GM08714 (cell line): ENCODE results near the gene CEP131.

Experiments
- H3K4me3 ChIP-seq: fragments of 200-500 bp; sonication (Bioruptor generic); 2 replicates; pipeline ENCODE4 v1.5.1; 2014; ENCODE audit warnings: mild to moderate bottlenecking, low read length, inconsistent platforms
- ZNF274 ChIP-seq: IDR thresholded peaks from 2 replicates; pipeline ENCODE4 v1.6.1; 2012; ENCODE audit warnings: mild to moderate bottlenecking, low read depth, low read length

The CEP131 gene

DNA sequence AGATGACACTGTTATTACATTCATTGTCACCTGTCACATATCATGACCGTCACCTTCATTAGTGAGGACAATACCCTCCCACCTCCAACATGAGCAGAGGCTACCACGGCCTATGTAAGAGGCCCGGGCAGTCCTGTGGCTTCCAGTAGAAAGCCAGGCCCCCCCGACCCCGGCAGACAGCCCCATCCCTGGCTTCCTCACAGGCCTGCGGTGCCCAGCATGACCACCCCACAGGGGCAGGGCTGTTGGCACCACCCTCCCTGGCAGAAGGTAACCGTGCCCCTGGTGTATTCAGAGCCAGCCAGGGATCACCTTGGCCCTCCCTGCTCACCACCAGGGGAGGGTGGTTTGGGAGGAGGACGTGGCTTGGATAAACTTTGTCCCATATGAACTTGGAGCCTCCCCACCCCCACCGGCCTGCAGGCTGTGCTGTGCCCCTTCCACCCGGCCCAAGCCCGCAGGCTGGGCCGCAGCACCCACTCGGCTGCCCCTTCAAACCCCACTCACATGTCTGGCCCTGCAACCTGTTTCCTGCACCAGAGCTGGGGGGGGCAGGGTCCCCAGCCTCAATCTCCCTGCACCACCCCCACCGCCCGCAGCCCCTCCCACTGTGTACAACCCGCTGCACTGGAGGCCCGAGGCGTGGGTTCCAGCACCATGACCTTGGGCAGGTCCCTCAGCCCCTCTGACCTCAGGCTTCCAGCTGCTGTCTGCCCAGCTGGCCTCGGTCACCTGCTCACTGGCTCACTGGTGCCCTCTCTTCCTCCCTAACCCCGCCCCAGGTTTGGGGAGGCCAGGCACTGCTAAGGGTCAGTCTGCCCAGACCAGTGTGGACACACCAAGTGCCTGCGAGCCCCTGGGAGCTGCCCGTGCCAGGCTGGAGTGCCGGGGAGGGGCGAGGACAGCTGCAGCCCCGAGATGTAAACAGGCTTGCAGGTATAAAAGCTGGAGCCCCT, 44.4 kb downstream of the CEP131 start:
- H3K4me3 ChIP-seq = no peak overlapping the region
- no peak for TF ChIP-seq ZNF274

DNA sequence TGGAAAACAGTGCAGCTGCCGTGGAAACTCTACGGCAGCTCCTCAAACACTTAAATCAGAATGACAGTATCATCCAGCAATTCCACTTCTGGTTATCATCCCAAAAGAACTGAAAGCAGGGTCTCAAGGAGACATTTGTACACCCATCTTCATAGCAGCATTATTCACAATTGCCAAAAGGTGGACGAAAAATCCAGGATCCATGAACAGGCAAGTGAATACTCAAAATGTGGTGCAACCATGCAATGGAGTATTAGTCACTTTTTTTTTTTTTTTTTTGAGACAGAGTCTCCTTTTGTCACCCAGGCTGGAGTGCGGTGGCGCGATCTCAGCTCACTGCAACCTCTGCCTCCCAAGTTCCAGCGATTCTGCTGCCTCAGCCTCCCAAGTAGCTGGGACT, 46.1 kb downstream of the CEP131 start:
- no peak for TF ChIP-seq ZNF274
- H3K4me3 ChIP-seq = no peak overlapping the region

- H3K4me3 ChIP-seq = no peak overlapping the region
- TF ChIP-seq ZNF274 = no peak
Measured at GRCh38 chr17:81173762-81174155, 49.0 kb downstream of the CEP131 start.

- H3K4me3 ChIP-seq = no peak overlapping the region
- TF ChIP-seq ZNF274 = no peak
Measured at GRCh38 chr17:81173052-81173761, 49.6 kb downstream of the CEP131 start.

DNA sequence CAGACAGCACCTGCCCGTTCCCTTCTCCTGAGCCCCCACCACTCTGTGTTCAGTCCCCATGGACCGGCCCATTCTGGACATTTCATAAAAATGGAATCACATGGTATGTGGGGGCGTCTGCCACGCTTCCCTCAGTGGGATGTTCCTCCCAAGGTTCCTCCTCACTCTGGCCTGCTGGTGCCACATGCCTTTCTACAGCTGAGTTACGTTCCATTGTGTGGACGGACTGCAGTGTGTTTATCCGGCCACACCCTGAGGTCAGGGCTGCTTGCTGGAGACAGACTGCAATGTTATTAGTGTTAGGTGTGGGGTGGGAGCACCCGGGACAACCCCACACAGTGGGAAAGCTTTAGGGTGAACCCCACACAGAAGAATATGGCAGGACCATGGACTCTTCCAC, 50.8 kb downstream of the CEP131 start:
- H3K4me3 ChIP-seq = no peak overlapping the region
- TF ChIP-seq ZNF274 = no peak

DNA sequence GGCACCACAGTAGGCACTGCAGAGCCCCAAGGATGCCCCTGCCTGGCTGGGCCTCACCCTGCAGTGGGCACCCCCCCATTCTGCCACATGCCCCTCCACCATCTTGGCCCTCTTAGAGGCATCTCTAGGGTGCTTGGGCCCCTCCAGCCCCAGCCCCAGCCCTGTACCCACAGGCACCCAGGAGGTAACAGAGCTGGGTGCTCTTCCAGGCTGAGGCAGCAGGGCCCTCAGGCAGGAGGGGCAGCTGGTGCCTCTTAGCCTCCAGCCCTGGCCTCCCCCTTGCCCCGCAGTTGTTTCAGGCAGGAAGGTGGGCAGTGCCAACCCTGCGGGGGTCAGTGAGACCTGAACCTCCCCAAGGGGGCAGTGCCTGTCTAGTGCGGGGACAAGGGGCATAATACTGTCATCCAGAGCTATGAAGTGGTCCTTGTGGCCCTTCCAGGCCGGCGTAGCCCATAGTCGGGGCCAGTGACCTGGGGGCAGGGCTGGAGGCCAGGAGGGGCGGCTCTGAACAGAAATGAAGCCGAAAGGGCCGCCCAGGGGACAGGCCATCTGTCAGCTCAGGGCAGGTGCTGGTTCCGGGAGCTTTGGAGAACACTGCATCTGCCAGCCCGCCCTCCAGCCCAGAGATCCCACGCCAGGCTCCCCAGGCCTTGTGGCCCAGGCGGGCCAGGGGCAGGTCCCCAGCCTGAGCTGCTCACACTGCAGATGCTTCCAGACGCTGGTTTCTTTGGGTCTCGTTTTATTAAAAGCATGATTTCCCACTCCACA, 51.9 kb downstream of the CEP131 start:
- no peak overlapping the region for H3K4me3 ChIP-seq
- no peak for TF ChIP-seq ZNF274

GRCh38 chr17:81169870-81170309, 52.9 kb downstream of the CEP131 start:
- H3K4me3 ChIP-seq = no peak overlapping the region
- no peak for TF ChIP-seq ZNF274

GRCh38 chr17:81167638-81168037, 55.1 kb downstream of the CEP131 start:
- TF ChIP-seq ZNF274 = no peak

GRCh38 chr17:81167194-81167524, 55.6 kb downstream of the CEP131 start:
- no peak overlapping the region for H3K4me3 ChIP-seq
- TF ChIP-seq ZNF274 = no peak

More at GRCh38 chr17:81167638-81168037, 55.1 kb downstream of the CEP131 start:
- H3K4me3 ChIP-seq = no peak overlapping the region

GRCh38 chr17:81166033-81166492, 56.7 kb downstream of the CEP131 start, which contains the start of gene AATK:
TSS of gene AATK (minus strand) at chr17:81166221. CDS start at chr17:81165992, 229 bp downstream.
- no peak for TF ChIP-seq ZNF274
- no peak within 1 kb of the TSS for H3K4me3 ChIP-seq

- no peak within 1 kb of the TSS for H3K4me3 ChIP-seq
- no peak for TF ChIP-seq ZNF274
Measured at GRCh38 chr17:81165246-81166032, 57.3 kb downstream of the CEP131 start, which contains the start of gene PVALEF. TSS of gene PVALEF (plus strand) at chr17:81165507. CDS start at chr17:81181227, 15,720 bp downstream.

DNA sequence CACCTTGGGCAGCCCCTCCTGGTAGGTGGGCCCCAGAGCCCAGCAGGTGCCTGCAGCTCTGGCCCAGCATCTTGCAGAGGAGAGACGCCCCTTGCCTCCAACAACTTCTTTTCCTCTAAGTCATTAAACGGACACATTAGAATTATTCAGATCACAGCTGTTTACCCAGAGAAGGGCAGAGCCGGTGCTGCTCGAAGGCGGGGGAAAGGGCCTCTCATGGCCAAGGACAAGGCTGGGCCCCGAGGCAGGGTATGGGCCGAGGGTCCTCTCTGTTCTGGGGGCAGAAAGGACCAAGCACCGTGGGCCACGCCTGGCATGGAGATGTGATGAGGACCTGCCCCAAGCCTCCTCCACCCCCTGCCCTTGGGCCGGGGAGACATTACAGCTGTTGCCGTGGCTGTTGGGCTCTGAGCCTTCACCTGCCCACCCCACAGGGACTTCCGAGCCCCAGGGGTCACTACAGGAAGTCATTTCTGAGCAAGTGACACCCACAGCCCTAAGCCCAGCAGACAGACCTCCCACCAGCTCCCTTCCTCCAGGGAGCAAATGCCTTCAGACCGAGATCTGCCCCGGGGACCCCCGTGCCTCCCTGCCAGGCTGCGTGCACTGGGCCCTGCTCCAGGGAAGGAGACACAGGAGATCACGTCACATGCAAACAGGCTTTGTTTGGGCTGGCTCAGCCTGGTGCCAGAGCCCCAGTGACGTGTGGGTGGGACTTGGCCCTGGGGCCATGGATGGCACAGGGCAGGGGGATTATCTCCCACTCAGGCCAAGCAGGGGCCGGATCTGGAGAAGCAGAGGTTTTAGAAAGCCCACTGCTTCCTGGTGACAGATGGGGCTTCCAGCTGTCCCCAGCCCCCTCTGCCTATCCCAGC, 58.2 kb downstream of the CEP131 start:
- no peak for TF ChIP-seq ZNF274
- H3K4me3 ChIP-seq = no peak overlapping the region
